Urothelium cell line (cell line): Measurements from ENCODE around the gene MFSD12.

Experiments
- DNase-seq: peaks from one replicate; pipeline ENCODE4 v3.0.0; 2011; ENCODE audit warnings: low spot score, mixed read lengths
- FAIRE-seq: peaks from 2 replicates; lab custom pipeline; 2011; peaks lifted over from hg19 to GRCh38; lab: Jason Lieb, UNC

Gene MFSD12

GRCh38 chr19:3563709-3564524 lies 6.5 kb upstream of the MFSD12 start:
- no peak for FAIRE-seq
- no peak for DNase-seq

DNA sequence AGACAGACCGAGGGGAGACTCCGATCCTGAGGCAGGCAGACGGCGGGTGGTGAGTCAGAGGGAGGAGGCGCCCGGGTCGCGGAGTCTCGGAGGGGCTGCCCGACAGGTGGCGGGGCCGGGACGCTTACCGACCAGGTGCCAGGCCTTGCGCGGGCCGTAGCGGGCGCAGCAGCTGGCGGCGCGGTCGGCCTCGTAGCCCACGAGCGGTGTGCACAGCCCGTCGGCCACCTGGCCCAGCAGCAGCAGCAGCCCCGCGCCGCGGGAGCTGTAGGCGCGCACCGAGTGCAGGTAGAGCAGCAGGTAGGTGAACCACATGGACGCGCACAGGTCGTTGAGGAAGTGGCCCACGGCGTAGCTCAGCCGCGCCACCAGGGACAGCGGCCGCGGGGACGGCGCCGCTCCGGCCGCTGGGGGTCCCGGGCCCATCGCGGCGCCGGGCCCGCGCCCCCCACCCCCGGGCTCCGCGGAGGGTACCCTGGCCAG lies 367 bp downstream of the MFSD12 start:
- FAIRE-seq (no peak), DNase-seq (peak; percentile 52)

GRCh38 chr19:3556423-3556977 lies 886 bp downstream of the MFSD12 start:
- DNase-seq, result no peak
- no peak for FAIRE-seq

DNA sequence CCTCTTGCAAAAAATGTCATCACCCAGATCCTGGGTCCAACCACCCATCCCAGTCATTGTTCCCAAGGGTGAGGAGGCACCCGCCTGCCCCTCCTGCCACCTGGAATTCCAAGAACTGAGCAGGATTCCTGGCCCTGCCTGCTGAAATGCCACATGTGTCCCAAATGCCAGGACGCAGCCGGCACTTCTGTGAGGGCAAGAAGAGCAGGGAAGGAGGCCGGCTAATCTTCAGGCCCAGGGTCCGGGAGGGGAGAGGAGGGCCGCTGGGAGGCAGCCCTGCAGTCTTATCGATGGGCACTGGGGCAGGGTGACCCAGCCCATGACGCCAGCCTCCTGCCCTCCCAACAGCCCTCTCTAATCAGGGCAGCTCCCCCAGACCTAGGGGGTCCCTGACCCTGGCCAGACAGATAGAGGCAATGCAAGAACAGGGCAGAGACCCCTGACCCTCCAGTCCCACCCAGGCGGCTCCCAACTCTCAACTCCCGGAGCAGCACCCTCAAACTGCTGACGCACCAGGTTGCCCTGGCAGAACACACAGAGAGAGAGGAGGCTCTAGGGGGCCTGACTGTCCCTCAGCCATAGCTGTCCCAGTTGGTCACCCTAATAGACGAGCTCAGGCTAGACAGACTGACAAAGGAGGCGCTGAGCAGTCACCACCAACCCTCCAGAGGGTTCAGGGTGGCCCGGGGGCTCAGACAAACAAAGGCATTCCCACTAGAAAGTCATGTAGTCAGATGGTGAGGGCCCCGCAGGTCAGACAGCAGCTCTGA lies 1.5 kb downstream of the MFSD12 start:
- DNase-seq (no peak), FAIRE-seq (no peak)

- FAIRE-seq (no peak), DNase-seq (no peak)
Measured at GRCh38 chr19:3554254-3555083, 2.9 kb downstream of the MFSD12 start.

DNA sequence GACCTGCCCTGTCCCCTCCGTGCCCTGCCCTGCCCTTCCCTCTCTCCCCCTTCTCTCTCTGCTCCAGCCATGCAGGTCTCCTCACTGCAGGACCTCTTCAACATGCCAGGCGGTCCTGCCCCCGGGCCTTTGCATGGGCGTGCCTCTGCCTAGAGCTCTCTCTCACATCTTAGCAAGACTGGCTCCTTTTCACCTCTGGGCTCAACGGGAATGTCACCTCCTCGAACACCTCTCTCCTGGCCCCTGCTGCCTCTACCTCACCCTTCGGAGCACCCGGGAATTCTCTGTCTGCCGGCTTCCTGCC lies 5.6 kb downstream of the MFSD12 start:
- no peak for FAIRE-seq
- no peak for DNase-seq

DNA sequence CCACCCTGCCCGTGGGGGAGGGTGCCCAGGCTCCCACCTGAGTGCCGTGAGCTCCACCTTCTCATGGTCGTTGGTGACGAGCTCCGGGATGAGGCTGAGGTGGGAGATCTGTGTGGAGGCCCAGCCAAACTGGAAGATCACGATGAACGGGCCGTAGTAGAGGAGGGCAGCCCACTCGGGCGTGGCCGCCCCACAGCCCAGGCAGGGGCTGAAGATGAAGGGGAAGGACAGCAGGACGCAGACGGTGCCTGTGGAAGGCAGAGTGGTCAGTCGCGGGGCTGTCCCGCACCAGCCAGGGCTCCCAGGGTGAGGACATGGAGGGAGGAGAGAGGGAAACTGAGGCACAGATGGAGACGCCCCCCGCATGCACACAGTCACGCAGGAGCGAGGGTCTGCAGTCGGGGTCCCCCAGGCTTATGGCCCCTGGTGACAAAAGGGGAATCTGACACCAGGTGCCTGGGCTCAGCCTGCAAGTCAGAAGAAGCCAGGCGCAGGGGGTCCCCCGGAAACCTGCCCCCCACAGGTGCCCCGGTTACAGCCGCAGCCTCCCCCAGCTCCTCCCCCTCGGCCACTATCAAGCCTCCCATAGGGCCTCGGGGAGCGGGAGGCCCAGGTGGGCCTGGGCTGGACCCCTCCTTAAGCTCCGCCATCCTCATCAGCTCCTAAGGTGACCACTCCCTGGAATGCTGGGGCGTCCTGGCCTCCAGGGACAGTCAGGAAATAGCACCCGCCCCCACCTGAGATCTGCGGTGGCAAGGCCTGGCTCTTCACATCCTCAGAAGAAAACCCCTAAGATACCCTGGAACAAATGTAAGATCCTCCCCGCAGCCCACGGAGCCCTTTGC lies 6.2 kb downstream of the MFSD12 start:
- DNase-seq (no peak), FAIRE-seq (no peak)

GRCh38 chr19:3549816-3550215 lies 7.6 kb downstream of the MFSD12 start:
- FAIRE-seq, result no peak
- DNase-seq, result no peak

DNA sequence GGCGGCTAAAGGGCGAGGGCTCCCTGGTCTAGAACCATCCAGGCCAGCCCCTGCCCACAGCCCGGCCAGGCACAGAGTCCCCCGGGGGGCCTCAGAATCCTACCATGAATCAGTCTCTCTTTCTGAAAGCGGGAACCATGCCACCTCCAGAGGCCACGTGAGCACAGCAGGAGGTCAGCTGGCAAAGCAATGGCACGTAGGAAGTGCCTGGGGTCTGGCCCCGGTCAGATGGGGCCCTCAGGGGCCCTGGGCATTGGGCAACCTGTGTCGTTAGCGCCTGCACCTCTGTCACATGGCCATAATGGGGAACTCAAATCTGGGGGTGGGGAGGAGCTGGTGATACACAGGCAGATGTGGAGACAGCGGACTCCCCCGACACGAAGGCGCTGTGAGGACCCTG lies 8.8 kb downstream of the MFSD12 start:
- FAIRE-seq (no peak), DNase-seq (no peak)

GRCh38 chr19:3547767-3548282 lies 9.6 kb downstream of the MFSD12 start:
- no peak for FAIRE-seq
- DNase-seq, result no peak

GRCh38 chr19:3547301-3547731 lies 10.1 kb downstream of the MFSD12 start:
- DNase-seq, result no peak
- FAIRE-seq, result no peak

DNA sequence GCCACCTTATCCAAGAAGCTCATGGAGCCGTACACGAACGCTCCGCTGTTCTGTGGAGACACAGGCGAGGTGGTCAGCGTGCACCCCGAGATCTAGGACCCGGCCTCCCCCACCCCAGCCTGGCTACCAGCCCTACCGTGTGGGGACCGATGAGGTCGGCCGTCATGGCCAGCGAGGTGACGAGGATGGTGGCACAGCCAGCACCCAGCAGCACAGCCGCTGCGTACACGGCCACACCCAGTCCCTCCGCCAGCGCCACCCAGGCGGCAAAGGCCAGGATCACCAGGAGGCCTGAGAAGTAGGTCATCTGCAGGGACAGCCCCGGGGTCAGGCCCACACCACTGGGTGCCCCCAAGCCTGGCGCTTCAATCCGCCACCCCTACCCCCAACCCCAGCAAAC lies 11.3 kb downstream of the MFSD12 start:
- DNase-seq, result no peak
- FAIRE-seq, result no peak

DNA sequence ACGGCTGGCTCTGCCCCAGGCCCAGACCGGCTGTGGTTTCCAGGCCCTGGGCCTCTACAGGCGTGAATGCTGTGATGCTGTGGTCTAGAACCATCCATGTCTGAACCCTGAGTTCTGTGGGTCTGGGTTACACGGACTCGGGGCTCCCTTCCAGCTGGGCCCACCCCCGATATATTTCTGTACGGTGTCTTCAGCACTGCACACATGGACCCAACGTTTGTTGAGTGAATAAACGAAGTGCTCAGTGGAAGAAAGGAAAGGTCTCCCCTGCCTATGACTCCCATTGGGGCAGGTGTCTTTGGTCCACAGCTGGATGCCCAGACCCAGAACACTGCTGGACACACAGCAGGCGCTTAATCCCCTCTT lies 11.7 kb downstream of the MFSD12 start:
- DNase-seq (no peak), FAIRE-seq (no peak)

- peak; percentile 75 for DNase-seq
- no peak for FAIRE-seq
Measured at GRCh38 chr19:3544742-3545668, 12.4 kb downstream of the MFSD12 start.

DNA sequence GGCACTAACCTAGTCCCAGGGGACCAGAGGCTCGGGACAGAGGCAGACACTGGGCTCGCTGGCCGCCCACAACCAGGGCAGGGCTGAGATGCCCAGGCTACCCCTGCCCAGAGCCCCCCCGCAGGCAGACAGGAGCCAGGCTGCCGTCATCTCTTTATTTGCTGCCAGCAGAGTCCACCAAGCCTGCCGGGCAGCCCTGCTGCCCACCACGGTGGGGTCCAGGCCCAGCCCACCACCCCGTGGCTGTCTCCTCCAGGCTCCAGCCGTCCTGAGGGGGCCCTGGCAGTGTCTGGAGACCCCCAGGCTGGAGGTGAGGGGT lies 13.4 kb downstream of the MFSD12 start:
- no peak for FAIRE-seq

GRCh38 chr19:3543150-3544057 lies 14.0 kb downstream of the MFSD12 start:
- no peak for FAIRE-seq
- no peak for DNase-seq

More for the DNA sequence above, 13.4 kb downstream of the MFSD12 start:
- DNase-seq, result no peak

DNA sequence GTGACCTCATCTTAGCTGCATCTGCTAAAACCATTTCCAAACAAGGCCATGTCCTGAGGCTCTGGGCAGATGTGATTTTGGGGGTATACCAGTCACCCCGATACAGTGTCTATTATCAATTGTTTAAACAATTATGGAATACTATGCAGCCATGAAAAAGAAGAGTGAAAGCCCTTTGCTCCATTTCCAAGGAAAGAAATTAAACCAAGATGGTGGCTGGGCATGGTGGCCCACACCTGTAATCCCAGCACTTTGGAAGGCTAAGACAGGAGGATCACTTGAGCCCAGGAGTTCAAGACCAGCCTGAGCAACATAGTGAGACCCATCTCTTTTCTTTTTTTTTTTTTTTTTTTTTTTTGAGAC lies 17.6 kb downstream of the MFSD12 start:
- DNase-seq (no peak), FAIRE-seq (no peak)
